ENCODE measurements around the gene DPH2. TPM values are rescaled to one million over a fixed set of nuclear protein-coding genes. Genes with fewer than 3 reads are reported as not detected.

Gene DPH2
- total RNA-seq, 6 experiments from 2014 or later, result 8.9 to 27.5 (median 12.0) TPM

- intact Hi-C loops (cut with DNase I), result no loop called here
- no peak for DNase-seq
Observed at GRCh38 chr1:44016041-44016889, 46.5 kb downstream of the DPH2 start.

GRCh38 chr1:44016890-44017400, 47.1 kb downstream of the DPH2 start:
- no peak overlapping the region for H3K27ac ChIP-seq
- H3K27me3 ChIP-seq, result no peaks in the 10 kb centered on the region
- intact Hi-C loops (cut with DNase I), result no loop called here
- no peaks in the 10 kb centered on the region for H3K36me3 ChIP-seq
- ATAC-seq, result no peak
- TF ChIP-seq CTCF (IDR thresholded peaks at IDR 0.05) (no peak), POLR2A (IDR thresholded peaks at IDR 0.05) (no peak)
- WGBS (ENCODE audit: insufficient coverage, low coverage, low lambda C conversion rate, missing lambda C conversion rate), result 82% methylated on average over 8 of the region's 20 CpGs
- H3K4me1 ChIP-seq, result no peaks in the 10 kb centered on the region
- no peak for DNase-seq
- H3K9me3 ChIP-seq, result no peaks in the 10 kb centered on the region
- no peak overlapping the region for H3K4me3 ChIP-seq

More at GRCh38 chr1:44016041-44016889, 46.5 kb downstream of the DPH2 start:
- TF ChIP-seq POLR2A (IDR thresholded peaks at IDR 0.05), result no peak
- no peak for TF ChIP-seq CTCF (IDR thresholded peaks at IDR 0.05)
- Histone ChIP-seq H3K27me3 (no peaks in the 10 kb centered on the region), H3K36me3 (no peaks in the 10 kb centered on the region), H3K4me1 (no peaks in the 10 kb centered on the region), H3K4me3 (no peak overlapping the region), H3K9me3 (no peaks in the 10 kb centered on the region), H3K27ac (no peak overlapping the region)
- 75% methylated on average over 5 of the region's 20 CpGs for WGBS (ENCODE audit: insufficient coverage, low coverage, low lambda C conversion rate, missing lambda C conversion rate)
- ATAC-seq, result no peak

- ATAC-seq (no peak), DNase-seq (no peak)
- no peaks in the 10 kb centered on the region for H3K4me1 ChIP-seq
- H3K36me3 ChIP-seq, result no peaks in the 10 kb centered on the region
- no peak overlapping the region for H3K4me3 ChIP-seq
- no peaks in the 10 kb centered on the region for H3K9me3 ChIP-seq
- intact Hi-C loops (cut with DNase I), result no loop called here
- H3K27ac ChIP-seq, result no peak overlapping the region
- TF ChIP-seq POLR2A (IDR thresholded peaks at IDR 0.05) (no peak), CTCF (IDR thresholded peaks at IDR 0.05) (no peak)
- 87% methylated on average over 6 of the region's 13 CpGs for WGBS (ENCODE audit: insufficient coverage, low coverage, low lambda C conversion rate, missing lambda C conversion rate)
- H3K27me3 ChIP-seq, result no peaks in the 10 kb centered on the region
Observed at GRCh38 chr1:44019466-44019948, 49.7 kb downstream of the DPH2 start.

GRCh38 chr1:44020464-44020863, 50.7 kb downstream of the DPH2 start:
- intact Hi-C loops (cut with DNase I), result no loop called here
- no peak for DNase-seq

More at GRCh38 chr1:44020464-44020863, 50.7 kb downstream of the DPH2 start:
- H3K36me3 ChIP-seq, result no peaks in the 10 kb centered on the region
- no peak overlapping the region for H3K27ac ChIP-seq
- H3K27me3 ChIP-seq, result no peaks in the 10 kb centered on the region
- H3K4me3 ChIP-seq, result no peak overlapping the region
- TF ChIP-seq POLR2A (IDR thresholded peaks at IDR 0.05) (no peak), CTCF (IDR thresholded peaks at IDR 0.05) (no peak)
- no CpG with 5 or more reads among the region's 6 CpGs for WGBS (ENCODE audit: insufficient coverage, low coverage, low lambda C conversion rate, missing lambda C conversion rate)
- no peaks in the 10 kb centered on the region for H3K9me3 ChIP-seq
- no peaks in the 10 kb centered on the region for H3K4me1 ChIP-seq
- ATAC-seq, result no peak

Measured in right lobe of liver (tissue), 6 donors.